ENCODE measurements around the gene GNPAT.

- no peak for TF ChIP-seq CREM (CRISPR knock-in tag; IDR thresholded peaks at IDR 0.05)
- TF ChIP-seq NR2C2 (CRISPR knock-in tag; IDR thresholded peaks at IDR 0.05): no peak
- no peak for TF ChIP-seq CTCF (IDR thresholded peaks at IDR 0.05)
- no peak for TF ChIP-seq MAX (CRISPR knock-in tag; IDR thresholded peaks at IDR 0.05)
- TF ChIP-seq USF1 (CRISPR knock-in tag; IDR thresholded peaks at IDR 0.05): no peak
- no peak for TF ChIP-seq TCF7 (CRISPR knock-in tag; IDR thresholded peaks at IDR 0.05; ENCODE audit: low read depth)
- no peak for TF ChIP-seq KAT7 (CRISPR knock-in tag; IDR thresholded peaks at IDR 0.05; ENCODE audit: borderline replicate concordance)
- TF ChIP-seq USF2 (CRISPR knock-in tag; IDR thresholded peaks at IDR 0.05): no peak
- TF ChIP-seq SMAD4 (CRISPR knock-in tag; IDR thresholded peaks at IDR 0.05): no peak
Observed at GRCh38 chr1:231217056-231217455, 24.0 kb upstream of the GNPAT start.
